HepG2 (cell line): ENCODE results near the gene ZNF526. TPM values are rescaled to one million over a fixed set of nuclear protein-coding genes. Genes with fewer than 3 reads are reported as not detected.

Experiments
- AKAP8 ChIP-seq: sonication (generic); formaldehyde crosslinking; IDR thresholded peaks from 2 replicates; pipeline ENCODE4 v1.5.1; 2020; ENCODE audit warnings: mild to moderate bottlenecking, missing genetic modification reagents
- ATF3 ChIP-seq: sonication (generic); formaldehyde crosslinking; IDR thresholded peaks from 2 replicates; pipeline ENCODE4 v1.4.0; 2020; ENCODE audit warnings: missing genetic modification reagents
- BCL3 ChIP-seq: sonication (generic); formaldehyde crosslinking; IDR thresholded peaks from 2 replicates; pipeline ENCODE4 v1.5.1; 2020; ENCODE audit warnings: mild to moderate bottlenecking, missing genetic modification reagents, moderate library complexity
- CENPT ChIP-seq: sonication (generic); formaldehyde crosslinking; IDR thresholded peaks from 2 replicates; pipeline ENCODE4 v1.8.0; 2022; ENCODE audit warnings: low read depth, mild to moderate bottlenecking, moderate library complexity, missing genetic modification reagents
- ELK4 ChIP-seq: sonication (generic); formaldehyde crosslinking; IDR thresholded peaks from 2 replicates; pipeline ENCODE4 v1.9.0; 2021; ENCODE audit warnings: missing genetic modification reagents, borderline replicate concordance
- GATAD2A ChIP-seq: IDR thresholded peaks from 2 replicates; pipeline ENCODE4 v1.6.1; 2016
- HOXD1 ChIP-seq: sonication (generic); formaldehyde crosslinking; IDR thresholded peaks from 2 replicates; pipeline ENCODE4 v1.5.0; 2020; ENCODE audit warnings: missing genetic modification reagents
- MAFG ChIP-seq: sonication (generic); formaldehyde crosslinking; IDR thresholded peaks from 2 replicates; pipeline ENCODE4 v1.5.1; 2020; ENCODE audit warnings: mild to moderate bottlenecking, missing genetic modification reagents
- NPAS2 ChIP-seq: sonication (generic); formaldehyde crosslinking; IDR thresholded peaks from 2 replicates; pipeline ENCODE4 v1.8.0; 2022; ENCODE audit warnings: mild to moderate bottlenecking, missing genetic modification reagents, borderline replicate concordance
- SNAI1 ChIP-seq: sonication (generic); formaldehyde crosslinking; IDR thresholded peaks from 2 replicates; pipeline ENCODE4 v1.5.0; 2020; ENCODE audit warnings: mild to moderate bottlenecking, missing genetic modification reagents, borderline replicate concordance
- TARDBP ChIP-seq: sonication (generic); formaldehyde crosslinking; IDR thresholded peaks from 2 replicates; pipeline ENCODE4 v1.8.0; 2022; ENCODE audit warnings: mild to moderate bottlenecking, missing genetic modification reagents
- ZBTB38 ChIP-seq: sonication (generic); formaldehyde crosslinking; IDR thresholded peaks from 2 replicates; pipeline ENCODE4 v1.5.1; 2020; ENCODE audit warnings: mild to moderate bottlenecking, missing genetic modification reagents
- ZFP1 ChIP-seq: IDR thresholded peaks from 2 replicates; pipeline ENCODE4 v1.6.1; 2016
- ZNF274 ChIP-seq: sonication (generic); formaldehyde crosslinking; IDR thresholded peaks from 2 replicates; pipeline ENCODE4 v1.5.1; 2020; ENCODE audit warnings: mild to moderate bottlenecking, missing genetic modification reagents
- ZNF432 ChIP-seq: sonication (generic); formaldehyde crosslinking; IDR thresholded peaks from 2 replicates; pipeline ENCODE4 v1.5.0; 2020; ENCODE audit warnings: missing genetic modification reagents, mild to moderate bottlenecking, borderline replicate concordance
- ZNF550 ChIP-seq: sonication (generic); formaldehyde crosslinking; IDR thresholded peaks from 2 replicates; pipeline ENCODE4 v1.4.0; 2020; ENCODE audit warnings: mild to moderate bottlenecking, missing genetic modification reagents, borderline replicate concordance
- polyA plus RNA-seq, 8 experiments: library from polyadenylated mRNA; depleted of rRNA in 3 of 8; stranded (reverse) in 7 of 8; unstranded in 1 of 8; fragments of >200 nt; fragmentation: Illumina TruSeq in 4 of 8; extraction: Trizol in 4 of 8; gene quantifications; 2 replicates each; pipeline versions ENCODE4 v1.2.1 to v1.2.3, GENCODE V29; 2011 to 2016; ENCODE audit warnings: low read depth in 4 of 8, missing spikeins in 1 of 8, mixed read lengths in 1 of 8; ENCODE audit not compliant: insufficient read depth in 1 of 8
- total RNA-seq, 5 experiments: library from RNA; depleted of rRNA; stranded (reverse); fragments of >200 nt; fragmentation: Illumina TruSeq; extraction: Trizol; gene quantifications; 2 replicates each; pipeline ENCODE4 v1.2.3, GENCODE V29; 2016; ENCODE audit warnings: low read depth in 1 of 5
- TF ChIP-seq, protein P1 (sequence below): IDR thresholded peaks from 2 replicates; pipeline ENCODE4 v1.6.1; 2018; ENCODE audit warnings: missing genetic modification reagents
- TF ChIP-seq, protein P2 (sequence below): sonication (generic); formaldehyde crosslinking; IDR thresholded peaks from 2 replicates; pipeline ENCODE4 v1.4.0; 2020; ENCODE audit warnings: missing genetic modification reagents
- TF ChIP-seq, protein P3 (sequence below): sonication (generic); formaldehyde crosslinking; IDR thresholded peaks from 2 replicates; pipeline ENCODE4 v1.5.1; 2020; ENCODE audit warnings: missing genetic modification reagents, mild to moderate bottlenecking, borderline replicate concordance

ZNF526 gene
- total and polyA plus RNA-seq, 2 of the 13 experiments (the other 11 are each of a cell fraction or from before 2014, with no cell fraction given): 3.3 to 8.4 TPM

DNA sequence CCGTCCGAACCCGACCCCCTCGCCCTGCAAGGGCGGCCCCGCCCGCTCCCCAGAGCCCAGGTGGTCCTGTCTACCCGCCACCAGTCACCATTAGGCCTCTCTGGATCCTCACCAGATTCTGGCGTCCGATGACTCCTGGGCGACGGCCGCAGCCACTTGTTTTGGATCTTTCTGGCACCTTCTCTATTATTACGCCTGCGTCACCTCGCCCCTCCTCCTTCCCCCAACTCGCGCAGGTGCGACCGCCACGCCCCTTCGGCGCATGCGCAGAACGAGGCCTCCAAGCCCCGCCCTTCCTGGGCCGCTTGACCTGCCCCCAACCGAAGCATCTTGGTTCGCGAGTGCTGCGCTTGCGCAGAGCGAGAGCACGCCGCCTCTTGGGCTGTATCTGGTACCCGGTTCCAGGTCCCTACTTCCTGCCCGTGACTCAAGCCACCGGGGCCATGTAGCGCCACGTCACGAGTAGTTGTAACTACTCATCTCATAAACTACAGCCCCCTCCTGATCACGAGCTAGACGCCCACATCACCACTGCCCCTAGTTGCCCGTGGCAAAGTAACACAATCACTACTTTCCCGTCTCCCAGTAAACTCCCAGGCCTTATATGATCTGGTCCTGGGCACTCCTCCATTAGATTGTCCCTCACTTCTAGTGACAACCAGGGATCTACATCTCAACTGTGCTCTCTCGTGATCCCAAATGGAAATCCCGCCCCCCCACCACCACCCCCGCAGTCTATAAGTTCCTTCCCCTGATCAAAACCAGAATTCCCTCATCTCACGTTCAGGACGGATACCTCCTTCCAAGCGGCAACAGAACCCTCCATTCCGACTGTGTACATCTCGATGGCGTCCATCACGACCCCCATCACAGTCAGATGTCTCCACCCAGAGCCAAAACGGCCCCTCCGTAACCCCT is 2.3 kb upstream of the ZNF526 start, which contains the start of gene DEDD2 (continued):
- TF ChIP-seq CENPT (CRISPR knock-in tag) (no peak), TARDBP (CRISPR knock-in tag) (0 out of 2 replicates have a peak, but pooled peaks have one; percentile 22), ZNF550 (no peak), ZNF274 (CRISPR knock-in tag) (peak; percentile 54; the same call in 1 of the 2 replicates), HOXD1 (peak; percentile 52; the same call in 1 of the 2 replicates), ELK4 (no peak), BCL3 (CRISPR knock-in tag) (no peak), MAFG (CRISPR knock-in tag) (no peak), NPAS2 (CRISPR knock-in tag) (no peak), ZFP1 (CRISPR knock-in tag) (no peak; the same call in 1 of the 2 replicates), ZBTB38 (CRISPR knock-in tag) (no peak), AKAP8 (CRISPR knock-in tag) (no peak), ZNF432 (CRISPR knock-in tag) (no peak), ATF3 (CRISPR knock-in tag) (no peak), SNAI1 (peak; percentile 3; the same call in 1 of the 2 replicates), GATAD2A (CRISPR knock-in tag) (no peak)
- TF ChIP-seq, protein P1, sequence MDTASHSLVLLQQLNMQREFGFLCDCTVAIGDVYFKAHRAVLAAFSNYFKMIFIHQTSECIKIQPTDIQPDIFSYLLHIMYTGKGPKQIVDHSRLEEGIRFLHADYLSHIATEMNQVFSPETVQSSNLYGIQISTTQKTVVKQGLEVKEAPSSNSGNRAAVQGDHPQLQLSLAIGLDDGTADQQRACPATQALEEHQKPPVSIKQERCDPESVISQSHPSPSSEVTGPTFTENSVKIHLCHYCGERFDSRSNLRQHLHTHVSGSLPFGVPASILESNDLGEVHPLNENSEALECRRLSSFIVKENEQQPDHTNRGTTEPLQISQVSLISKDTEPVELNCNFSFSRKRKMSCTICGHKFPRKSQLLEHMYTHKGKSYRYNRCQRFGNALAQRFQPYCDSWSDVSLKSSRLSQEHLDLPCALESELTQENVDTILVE (CRISPR knock-in tag): no peak
- TF ChIP-seq, protein P2, sequence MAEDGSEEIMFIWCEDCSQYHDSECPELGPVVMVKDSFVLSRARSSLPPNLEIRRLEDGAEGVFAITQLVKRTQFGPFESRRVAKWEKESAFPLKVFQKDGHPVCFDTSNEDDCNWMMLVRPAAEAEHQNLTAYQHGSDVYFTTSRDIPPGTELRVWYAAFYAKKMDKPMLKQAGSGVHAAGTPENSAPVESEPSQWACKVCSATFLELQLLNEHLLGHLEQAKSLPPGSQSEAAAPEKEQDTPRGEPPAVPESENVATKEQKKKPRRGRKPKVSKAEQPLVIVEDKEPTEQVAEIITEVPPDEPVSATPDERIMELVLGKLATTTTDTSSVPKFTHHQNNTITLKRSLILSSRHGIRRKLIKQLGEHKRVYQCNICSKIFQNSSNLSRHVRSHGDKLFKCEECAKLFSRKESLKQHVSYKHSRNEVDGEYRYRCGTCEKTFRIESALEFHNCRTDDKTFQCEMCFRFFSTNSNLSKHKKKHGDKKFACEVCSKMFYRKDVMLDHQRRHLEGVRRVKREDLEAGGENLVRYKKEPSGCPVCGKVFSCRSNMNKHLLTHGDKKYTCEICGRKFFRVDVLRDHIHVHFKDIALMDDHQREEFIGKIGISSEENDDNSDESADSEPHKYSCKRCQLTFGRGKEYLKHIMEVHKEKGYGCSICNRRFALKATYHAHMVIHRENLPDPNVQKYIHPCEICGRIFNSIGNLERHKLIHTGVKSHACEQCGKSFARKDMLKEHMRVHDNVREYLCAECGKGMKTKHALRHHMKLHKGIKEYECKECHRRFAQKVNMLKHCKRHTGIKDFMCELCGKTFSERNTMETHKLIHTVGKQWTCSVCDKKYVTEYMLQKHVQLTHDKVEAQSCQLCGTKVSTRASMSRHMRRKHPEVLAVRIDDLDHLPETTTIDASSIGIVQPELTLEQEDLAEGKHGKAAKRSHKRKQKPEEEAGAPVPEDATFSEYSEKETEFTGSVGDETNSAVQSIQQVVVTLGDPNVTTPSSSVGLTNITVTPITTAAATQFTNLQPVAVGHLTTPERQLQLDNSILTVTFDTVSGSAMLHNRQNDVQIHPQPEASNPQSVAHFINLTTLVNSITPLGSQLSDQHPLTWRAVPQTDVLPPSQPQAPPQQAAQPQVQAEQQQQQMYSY: peak; percentile 35; the same call in 1 of the 2 replicates
- TF ChIP-seq, protein P3, sequence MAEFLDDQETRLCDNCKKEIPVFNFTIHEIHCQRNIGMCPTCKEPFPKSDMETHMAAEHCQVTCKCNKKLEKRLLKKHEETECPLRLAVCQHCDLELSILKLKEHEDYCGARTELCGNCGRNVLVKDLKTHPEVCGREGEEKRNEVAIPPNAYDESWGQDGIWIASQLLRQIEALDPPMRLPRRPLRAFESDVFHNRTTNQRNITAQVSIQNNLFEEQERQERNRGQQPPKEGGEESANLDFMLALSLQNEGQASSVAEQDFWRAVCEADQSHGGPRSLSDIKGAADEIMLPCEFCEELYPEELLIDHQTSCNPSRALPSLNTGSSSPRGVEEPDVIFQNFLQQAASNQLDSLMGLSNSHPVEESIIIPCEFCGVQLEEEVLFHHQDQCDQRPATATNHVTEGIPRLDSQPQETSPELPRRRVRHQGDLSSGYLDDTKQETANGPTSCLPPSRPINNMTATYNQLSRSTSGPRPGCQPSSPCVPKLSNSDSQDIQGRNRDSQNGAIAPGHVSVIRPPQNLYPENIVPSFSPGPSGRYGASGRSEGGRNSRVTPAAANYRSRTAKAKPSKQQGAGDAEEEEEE (CRISPR knock-in tag): no peak
